GM12865 (cell line): ENCODE results near the gene PDE8B.

Experiments
- DNase-seq: peaks from one replicate; pipeline ENCODE4 v3.0.0; 2010; ENCODE audit warnings: low read depth
- H3K4me3 ChIP-seq: 2 replicates; pipeline ENCODE4 v1.5.1; 2011; ENCODE audit warnings: mild to moderate bottlenecking, low read depth, low read length, control low read depth
- TF ChIP-seq, protein P1 (sequence below): IDR thresholded peaks from 2 replicates; pipeline ENCODE4 v1.5.1; 2011; ENCODE audit warnings: low read length, control low read depth, low read depth, inconsistent platforms; ENCODE audit not compliant: insufficient read depth; ENCODE audit errors: missing control alignments

PDE8B gene

DNA sequence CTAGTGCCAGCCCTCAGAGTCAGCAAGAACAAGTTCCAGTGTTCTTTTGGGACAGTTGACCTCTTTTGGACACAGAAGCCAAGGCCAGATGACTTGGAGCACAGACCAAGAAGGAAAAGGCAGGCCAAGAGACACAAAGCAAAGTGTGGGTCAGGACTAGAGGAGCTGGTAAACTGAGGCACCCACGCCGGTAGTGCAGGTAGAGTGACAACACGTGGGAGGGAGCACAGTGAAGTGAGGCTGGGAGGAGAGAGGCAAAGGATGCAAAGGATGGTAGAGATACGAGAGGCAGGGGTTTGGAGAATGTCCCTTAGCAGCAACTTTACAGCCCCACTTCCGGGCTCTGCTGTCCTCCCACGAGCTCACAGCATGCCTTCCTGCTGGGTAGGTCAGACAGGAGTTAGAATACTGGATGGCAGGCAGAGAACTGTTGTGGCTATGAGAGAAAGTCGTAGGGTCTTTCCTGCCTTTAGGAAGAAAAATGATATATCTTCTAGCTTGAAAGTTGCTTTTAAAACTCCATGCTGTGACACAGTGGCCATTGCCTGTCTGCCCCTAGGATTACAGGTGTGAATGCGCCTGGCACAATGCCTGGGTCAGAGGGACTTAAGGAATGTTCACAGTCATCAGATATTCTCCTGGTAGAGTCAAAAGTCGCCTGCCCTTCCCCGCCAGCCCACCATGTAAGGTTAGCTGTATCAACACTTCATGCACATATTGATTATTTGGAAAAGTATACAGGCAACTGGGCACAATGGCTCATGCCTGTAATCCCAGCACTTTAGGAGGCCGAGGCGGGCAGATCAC, 97.9 kb downstream of the PDE8B start:
- DNase-seq = no peak
- H3K4me3 ChIP-seq = no peak overlapping the region
- TF ChIP-seq, protein P1, sequence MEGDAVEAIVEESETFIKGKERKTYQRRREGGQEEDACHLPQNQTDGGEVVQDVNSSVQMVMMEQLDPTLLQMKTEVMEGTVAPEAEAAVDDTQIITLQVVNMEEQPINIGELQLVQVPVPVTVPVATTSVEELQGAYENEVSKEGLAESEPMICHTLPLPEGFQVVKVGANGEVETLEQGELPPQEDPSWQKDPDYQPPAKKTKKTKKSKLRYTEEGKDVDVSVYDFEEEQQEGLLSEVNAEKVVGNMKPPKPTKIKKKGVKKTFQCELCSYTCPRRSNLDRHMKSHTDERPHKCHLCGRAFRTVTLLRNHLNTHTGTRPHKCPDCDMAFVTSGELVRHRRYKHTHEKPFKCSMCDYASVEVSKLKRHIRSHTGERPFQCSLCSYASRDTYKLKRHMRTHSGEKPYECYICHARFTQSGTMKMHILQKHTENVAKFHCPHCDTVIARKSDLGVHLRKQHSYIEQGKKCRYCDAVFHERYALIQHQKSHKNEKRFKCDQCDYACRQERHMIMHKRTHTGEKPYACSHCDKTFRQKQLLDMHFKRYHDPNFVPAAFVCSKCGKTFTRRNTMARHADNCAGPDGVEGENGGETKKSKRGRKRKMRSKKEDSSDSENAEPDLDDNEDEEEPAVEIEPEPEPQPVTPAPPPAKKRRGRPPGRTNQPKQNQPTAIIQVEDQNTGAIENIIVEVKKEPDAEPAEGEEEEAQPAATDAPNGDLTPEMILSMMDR = no peak

DNA sequence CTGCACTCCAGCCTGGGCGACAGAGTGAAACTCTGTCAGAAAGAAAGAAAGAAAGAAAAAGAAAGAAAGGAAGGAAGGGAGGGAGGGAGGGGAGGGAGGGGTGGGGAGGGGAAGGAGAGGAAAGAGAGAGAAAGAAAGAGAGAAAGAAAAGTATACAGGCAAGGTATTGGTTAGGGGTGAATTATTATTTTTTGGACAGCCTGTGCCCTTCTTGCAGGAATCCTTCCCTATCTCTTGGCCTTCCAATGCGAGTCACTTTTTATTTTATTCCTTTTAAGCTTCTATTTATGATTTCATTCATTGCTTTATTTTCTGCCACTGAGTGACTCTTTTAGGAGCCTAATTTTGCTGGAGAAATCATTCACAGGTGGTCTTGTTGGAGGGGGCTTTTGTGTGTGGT, 98.7 kb downstream of the PDE8B start:
- TF ChIP-seq, protein P1 = no peak
- H3K4me3 ChIP-seq = no peak overlapping the region
- no peak for DNase-seq

DNA sequence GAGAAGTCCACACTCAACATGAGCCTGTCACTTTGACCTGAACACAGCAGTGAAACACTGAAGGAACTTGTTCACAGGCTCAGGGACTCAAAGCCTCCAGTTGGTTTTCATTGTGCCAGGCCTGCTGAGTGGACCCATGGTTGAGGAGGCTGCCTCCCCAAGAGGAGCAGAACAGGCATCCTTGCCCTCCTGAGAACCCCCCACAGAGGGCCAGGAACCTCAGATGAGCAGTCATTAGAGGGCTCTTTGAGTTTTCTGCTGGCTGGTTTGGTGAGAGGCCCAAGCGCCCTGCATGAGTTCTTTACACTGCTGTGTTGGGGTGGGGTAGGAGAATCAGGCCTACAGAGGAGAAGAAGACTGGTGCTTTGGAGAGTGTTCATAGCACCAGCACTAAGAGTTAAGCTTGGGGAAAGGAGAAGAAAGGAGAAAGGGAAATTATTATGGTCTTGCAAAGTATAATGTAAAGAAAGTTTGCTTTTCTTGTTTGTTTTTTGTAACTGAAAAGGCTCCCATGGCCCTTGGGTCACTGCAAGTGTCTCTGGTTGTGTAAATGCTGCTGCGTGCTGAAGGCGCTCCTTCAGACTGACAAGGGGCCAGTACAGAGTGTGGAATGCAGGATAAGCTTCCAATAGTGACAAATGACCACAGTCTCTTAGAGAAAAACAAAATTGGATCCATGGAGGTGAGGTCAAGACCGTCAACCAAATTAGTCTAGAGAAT, 100.2 kb downstream of the PDE8B start:
- DNase-seq = no peak
- TF ChIP-seq, protein P1 = no peak
- H3K4me3 ChIP-seq = no peak overlapping the region

DNA sequence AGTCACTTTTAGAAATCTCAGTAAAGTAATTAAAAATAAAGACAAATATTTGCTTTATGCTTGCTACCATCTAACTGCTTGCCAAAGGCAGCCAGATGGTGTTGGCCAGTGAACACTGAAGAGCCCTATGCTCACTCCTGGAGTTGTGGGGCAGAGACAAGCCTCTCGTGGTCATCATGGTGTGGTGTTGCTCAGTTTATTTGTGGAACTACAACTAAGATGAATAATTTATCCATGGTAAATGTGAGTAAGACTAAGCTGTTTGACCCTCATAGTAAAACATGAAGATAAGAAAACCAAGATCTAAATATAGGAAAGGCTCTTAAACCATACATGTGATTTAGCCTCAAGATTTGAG, 100.7 kb downstream of the PDE8B start:
- TF ChIP-seq, protein P1 = no peak
- DNase-seq = no peak

DNA sequence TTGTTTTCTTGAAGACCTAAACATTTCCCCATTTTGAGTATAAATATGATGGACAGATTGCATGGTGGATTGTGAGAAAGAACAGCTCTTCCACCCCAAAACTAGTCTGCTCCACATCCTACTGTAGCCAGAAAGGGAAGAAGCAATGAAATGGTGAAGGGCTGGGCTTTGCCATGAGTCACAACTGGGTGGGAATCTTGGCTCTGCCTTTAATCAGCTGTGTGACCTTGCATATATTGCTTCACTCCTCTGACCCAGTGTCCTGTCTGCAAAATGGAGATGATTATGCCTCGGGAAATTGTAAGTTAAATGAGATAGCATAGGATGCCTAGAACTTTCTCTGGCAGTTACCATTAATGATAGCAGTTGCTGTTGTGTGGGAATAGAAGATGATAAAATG, 101.9 kb downstream of the PDE8B start:
- no peak overlapping the region for H3K4me3 ChIP-seq
- no peak for DNase-seq
- TF ChIP-seq, protein P1 = no peak

More for the DNA sequence above, 100.7 kb downstream of the PDE8B start:
- H3K4me3 ChIP-seq = no peak overlapping the region

DNA sequence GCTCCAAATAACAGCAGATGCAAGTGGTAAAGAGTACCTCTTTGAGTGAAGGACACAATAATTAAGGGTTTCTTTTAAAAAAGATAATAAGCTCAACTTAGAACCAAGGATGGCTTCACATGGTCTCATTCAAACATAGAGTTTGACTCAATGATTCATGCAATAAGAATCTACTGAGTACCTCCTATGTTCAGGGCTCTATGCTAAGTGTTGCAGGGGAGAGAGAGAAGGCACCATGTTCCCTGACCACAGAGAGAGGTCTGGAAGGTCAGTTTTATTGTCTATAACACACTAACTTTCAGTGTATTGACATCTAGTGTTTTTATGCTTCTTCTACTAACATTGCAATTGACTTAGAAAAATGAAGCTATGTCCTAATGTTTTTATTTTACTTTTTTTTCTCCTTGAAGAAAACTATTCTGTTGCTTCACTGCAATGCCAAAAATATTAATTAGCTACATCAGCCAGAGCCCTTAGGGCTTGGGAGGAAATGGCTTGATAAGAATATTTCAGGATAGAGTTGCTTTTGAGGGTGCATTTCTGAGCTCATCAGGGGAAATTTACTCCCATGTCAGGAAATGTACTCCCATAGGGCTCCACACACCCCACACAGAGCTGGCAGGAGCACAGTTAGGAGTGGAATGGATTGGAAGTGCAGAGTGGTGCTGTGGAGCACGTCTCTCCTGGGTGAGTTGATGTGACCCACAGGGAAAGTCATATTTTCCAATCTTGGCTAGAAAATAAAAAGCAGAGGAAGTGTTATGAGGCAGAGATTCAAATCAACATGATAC, 106.6 kb downstream of the PDE8B start:
- no peak overlapping the region for H3K4me3 ChIP-seq
- no peak for DNase-seq
- TF ChIP-seq, protein P1 = no peak
